Thyroid gland (tissue), 4 donors: ENCODE results near the gene TMC3. TPM values are rescaled to one million over a fixed set of nuclear protein-coding genes. Genes with fewer than 3 reads are reported as not detected.

Source experiments
- DNase-seq, 2 donors: peaks; one replicate each; pipeline ENCODE4 v3.0.0-alpha.2; 2019
- H3K27ac ChIP-seq, 3 donors: fragments of 200-600 bp; sonication (generic); 1 replicate in 2 of 3; 2 replicates in 1 of 3; pipeline ENCODE4 v1.5.1; 2016 to 2019; ENCODE audit warnings: mild to moderate bottlenecking in 1 of 3, moderate library complexity in 1 of 3
- H3K27me3 ChIP-seq: fragments of 200-600 bp; sonication (generic); one replicate; pipeline ENCODE4 v1.5.1; 2019
- H3K36me3 ChIP-seq, 2 donors: fragments of 200-600 bp; sonication (generic); one replicate each; pipeline ENCODE4 v1.5.1; 2016 to 2019
- H3K4me1 ChIP-seq, 2 donors: fragments of 200-600 bp; sonication (generic); one replicate each; pipeline ENCODE4 v1.5.1; 2017 to 2019
- H3K4me3 ChIP-seq, 3 donors: fragments of 200-600 bp; sonication (generic); replicated peaks in 1 of 3; 1 replicate in 2 of 3; 2 replicates in 1 of 3; pipeline ENCODE4 v1.5.1; 2016; ENCODE audit warnings: mild to moderate bottlenecking in 1 of 3
- H3K9me3 ChIP-seq: fragments of 200-600 bp; sonication (generic); one replicate; pipeline ENCODE4 v1.5.1; 2017
- POLR2A ChIP-seq, 2 donors: fragments of 450-650 bp; IDR thresholded peaks; one replicate each; pipeline ENCODE4 v1.6.1; 2017; ENCODE audit warnings: antibody characterized with exemption in 2 of 2, mild to moderate bottlenecking in 2 of 2, moderate library complexity in 1 of 2
- WGBS, 2 donors: methylation state at CpG; one replicate each; pipeline ENCODE4 v1.1.5; 2017; 5-methylcytosine and 5-hydroxymethylcytosine counted together
- intact Hi-C: fragments of 100-400 bp; cut with DNase I; formaldehyde crosslinking; loops from one replicate; pipeline ENCODE4 v1.15.1; 2023
- total RNA-seq, 4 donors: library from RNA; depleted of rRNA; stranded (reverse); fragments of >200 nt; gene quantifications; one replicate each; pipeline ENCODE4 v1.2.3, GENCODE V29; 2016
- TF ChIP-seq, protein P1 (sequence below), 6 experiments: fragments of 200-600 bp in 3 of 6; fragments of 450-650 bp in 3 of 6; sonication (generic) in 3 of 6; IDR thresholded peaks; one replicate each; pipeline ENCODE4 v1.5.1; 2016 to 2019; ENCODE audit warnings: antibody characterized with exemption in 6 of 6, mild to moderate bottlenecking in 2 of 6, inconsistent platforms in 1 of 6, moderate library complexity in 1 of 6

TMC3 gene
- total RNA-seq, 4 donors from 2014 or later, result 0.33 to 0.40 (median 0.34) TPM; not detected in 1

DNA sequence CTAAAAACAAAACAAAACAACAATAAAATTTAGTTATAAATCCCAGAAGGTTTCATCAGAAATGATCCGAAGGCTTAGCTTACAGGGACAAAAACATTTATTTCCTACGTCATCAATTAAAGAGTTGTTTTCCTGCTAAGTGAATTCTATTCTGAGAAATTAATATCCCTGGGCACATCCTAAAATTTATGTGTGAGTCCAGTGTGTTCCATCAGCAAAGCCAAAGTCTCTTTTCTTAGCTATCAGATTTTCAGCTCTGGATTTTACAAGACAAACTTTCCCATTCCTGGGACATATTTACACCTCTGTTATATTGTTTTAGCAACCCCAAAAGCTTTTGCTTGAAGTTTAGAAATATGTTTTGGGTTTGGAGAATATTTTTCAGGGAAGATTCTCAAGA lies 4.4 kb upstream of the TMC3 start:
- Histone ChIP-seq H3K4me3 (no peak overlapping the region), H3K27ac (no peak overlapping the region), H3K27me3 (no peaks in the 10 kb centered on the region), H3K36me3 (no peaks in the 10 kb centered on the region), H3K9me3 (no peaks in the 10 kb centered on the region), H3K4me1 (peaks cover 4 to 5% of the 10 kb centered on the region in 2 donors)
- WGBS, 2 donors, result 78 to 82% methylated on average over 2 of the region's 2 CpGs
- intact Hi-C loops, result no loop called here
- TF ChIP-seq, protein P1, sequence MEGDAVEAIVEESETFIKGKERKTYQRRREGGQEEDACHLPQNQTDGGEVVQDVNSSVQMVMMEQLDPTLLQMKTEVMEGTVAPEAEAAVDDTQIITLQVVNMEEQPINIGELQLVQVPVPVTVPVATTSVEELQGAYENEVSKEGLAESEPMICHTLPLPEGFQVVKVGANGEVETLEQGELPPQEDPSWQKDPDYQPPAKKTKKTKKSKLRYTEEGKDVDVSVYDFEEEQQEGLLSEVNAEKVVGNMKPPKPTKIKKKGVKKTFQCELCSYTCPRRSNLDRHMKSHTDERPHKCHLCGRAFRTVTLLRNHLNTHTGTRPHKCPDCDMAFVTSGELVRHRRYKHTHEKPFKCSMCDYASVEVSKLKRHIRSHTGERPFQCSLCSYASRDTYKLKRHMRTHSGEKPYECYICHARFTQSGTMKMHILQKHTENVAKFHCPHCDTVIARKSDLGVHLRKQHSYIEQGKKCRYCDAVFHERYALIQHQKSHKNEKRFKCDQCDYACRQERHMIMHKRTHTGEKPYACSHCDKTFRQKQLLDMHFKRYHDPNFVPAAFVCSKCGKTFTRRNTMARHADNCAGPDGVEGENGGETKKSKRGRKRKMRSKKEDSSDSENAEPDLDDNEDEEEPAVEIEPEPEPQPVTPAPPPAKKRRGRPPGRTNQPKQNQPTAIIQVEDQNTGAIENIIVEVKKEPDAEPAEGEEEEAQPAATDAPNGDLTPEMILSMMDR (IDR thresholded peaks at IDR 0.05), result no peak
- TF ChIP-seq POLR2A (IDR thresholded peaks at IDR 0.05), result no peak
- DNase-seq, result no peak

DNA sequence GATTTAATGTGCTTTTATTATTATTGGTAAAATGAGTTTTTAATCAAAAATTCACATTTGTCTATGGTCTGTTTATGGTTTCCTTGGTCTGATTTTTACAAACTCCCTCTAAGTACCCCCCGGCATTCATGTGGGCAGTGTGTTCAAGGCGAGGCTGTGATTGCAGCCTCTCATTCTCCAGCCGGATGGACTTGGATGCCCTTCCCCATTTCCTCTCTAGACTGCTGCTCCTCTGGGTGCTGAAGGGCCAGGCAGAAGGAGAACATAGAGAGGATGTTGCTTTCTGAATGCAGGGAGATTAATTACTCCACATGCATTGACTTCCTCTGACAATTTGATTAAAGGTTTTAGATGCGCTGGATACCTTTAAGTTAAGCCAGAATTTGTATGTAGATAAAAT lies 3.9 kb upstream of the TMC3 start:
- H3K27me3 ChIP-seq, result no peaks in the 10 kb centered on the region
- peaks cover 4 to 6% of the 10 kb centered on the region in 2 donors for H3K4me1 ChIP-seq
- WGBS, 2 donors, result 72 to 76% methylated on average over 4 of the region's 4 CpGs
- no peaks in the 10 kb centered on the region for H3K9me3 ChIP-seq
- no peak overlapping the region for H3K27ac ChIP-seq
- H3K36me3 ChIP-seq, result no peaks in the 10 kb centered on the region
- DNase-seq, result no peak
- intact Hi-C loops, result no loop called here
- no peak overlapping the region for H3K4me3 ChIP-seq
- no peak for TF ChIP-seq POLR2A (IDR thresholded peaks at IDR 0.05)
- TF ChIP-seq, protein P1 (IDR thresholded peaks at IDR 0.05), result no peak

DNA sequence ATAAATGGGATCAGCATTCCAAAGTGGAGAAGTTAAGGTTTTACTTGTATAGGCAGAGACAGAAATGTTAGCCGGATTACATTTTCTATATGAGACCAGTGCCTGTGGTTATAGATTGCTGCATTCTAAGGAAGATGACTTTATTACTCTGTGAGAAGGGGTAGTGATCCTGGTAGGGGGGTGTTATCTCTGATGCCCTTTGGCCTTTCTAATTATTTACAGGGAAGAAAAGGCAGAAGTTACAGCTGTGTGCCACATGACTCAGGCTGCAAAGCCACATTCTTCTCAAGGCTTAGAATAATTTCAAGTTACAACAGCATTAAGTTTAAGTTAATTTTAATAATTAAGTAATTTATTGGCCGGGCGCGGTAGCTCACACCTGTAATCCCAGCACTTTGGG lies 2.2 kb upstream of the TMC3 start:
- H3K9me3 ChIP-seq, result no peaks in the 10 kb centered on the region
- no peaks in the 10 kb centered on the region for H3K36me3 ChIP-seq
- no peak for TF ChIP-seq POLR2A (IDR thresholded peaks at IDR 0.05)
- TF ChIP-seq, protein P1 (IDR thresholded peaks at IDR 0.05), result no peak
- no peaks in the 10 kb centered on the region for H3K27me3 ChIP-seq
- intact Hi-C loops, result no loop called here
- H3K4me1 ChIP-seq, result peaks cover 4 to 6% of the 10 kb centered on the region in 2 donors
- no peak overlapping the region for H3K27ac ChIP-seq
- H3K4me3 ChIP-seq, result no peak overlapping the region
- no peak for DNase-seq
- 97 to 98% methylated on average over 4 of the region's 4 CpGs for WGBS, 2 donors

DNA sequence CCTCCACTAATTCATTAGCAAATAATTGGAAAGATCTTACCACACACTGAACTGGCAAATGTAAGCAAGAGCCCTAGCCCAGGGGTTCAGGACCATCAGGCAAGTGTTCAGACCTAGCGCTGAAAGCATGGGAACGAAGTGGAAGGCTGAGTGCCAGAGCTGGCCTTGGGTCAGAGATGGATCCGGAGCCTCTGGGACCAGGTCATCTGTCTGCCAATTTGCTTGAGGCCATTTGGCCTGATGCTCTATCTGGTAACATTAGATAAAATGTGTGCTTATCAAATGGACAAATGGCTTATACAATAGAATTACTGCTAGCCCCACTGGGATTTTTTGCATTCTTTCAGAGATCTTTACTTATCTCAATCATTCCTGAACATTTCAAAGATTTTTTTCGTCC lies 1.4 kb upstream of the TMC3 start:
- 83 to 86% methylated on average over 4 of the region's 4 CpGs for WGBS, 2 donors
- H3K27ac ChIP-seq, result no peak overlapping the region
- intact Hi-C loops, result no loop called here

DNA sequence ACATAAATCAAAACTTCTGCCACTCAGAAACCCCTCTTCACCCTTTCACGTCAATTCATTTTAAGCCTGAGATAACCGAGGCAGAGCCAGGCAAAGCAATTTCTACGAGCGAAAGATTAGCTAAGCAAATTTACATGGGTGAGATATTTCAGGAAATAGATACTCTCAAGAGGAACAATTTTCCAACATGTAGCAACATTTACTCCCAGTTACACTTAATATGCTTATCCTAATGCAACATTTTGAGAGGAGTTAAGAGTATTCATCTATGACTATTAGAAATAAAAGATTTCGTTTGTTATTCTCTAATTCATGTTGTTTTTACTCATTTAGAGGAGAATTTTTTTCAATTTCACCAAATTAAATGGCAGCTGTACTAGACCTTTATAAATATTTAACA lies 837 bp downstream of the TMC3 start:
- peaks cover 4 to 6% of the 10 kb centered on the region in 2 donors for H3K4me1 ChIP-seq
- H3K36me3 ChIP-seq, result no peaks in the 10 kb centered on the region
- DNase-seq, result no peak
- no peak overlapping the region for H3K4me3 ChIP-seq
- no peaks in the 10 kb centered on the region for H3K9me3 ChIP-seq
- TF ChIP-seq POLR2A (IDR thresholded peaks at IDR 0.05), result no peak
- TF ChIP-seq, protein P1 (IDR thresholded peaks at IDR 0.05), result no peak
- no peak overlapping the region for H3K27ac ChIP-seq
- intact Hi-C loops, result no loop called here
- H3K27me3 ChIP-seq, result no peaks in the 10 kb centered on the region
- 85 to 91% methylated on average over 5 of the region's 5 CpGs for WGBS, 2 donors

More for the DNA sequence above, 1.4 kb upstream of the TMC3 start:
- Histone ChIP-seq H3K4me3 (no peak overlapping the region), H3K4me1 (peaks cover 4 to 6% of the 10 kb centered on the region in 2 donors), H3K27me3 (no peaks in the 10 kb centered on the region), H3K36me3 (no peaks in the 10 kb centered on the region), H3K9me3 (no peaks in the 10 kb centered on the region)
- no peak for TF ChIP-seq POLR2A (IDR thresholded peaks at IDR 0.05)
- TF ChIP-seq, protein P1 (IDR thresholded peaks at IDR 0.05), result no peak
- DNase-seq, result no peak
